DOHH2 (cell line): ENCODE data around the gene NEU3.

Experiments
- EZH2phosphoT487 ChIP-seq: fragments of 200-600 bp; sonication (generic); IDR thresholded peaks from 2 replicates; pipeline ENCODE4 v1.6.1; 2017; ENCODE audit warnings: borderline replicate concordance, mild to moderate bottlenecking, antibody characterized with exemption, low read length, moderate library complexity, mixed read lengths
- TF ChIP-seq, protein P1 (sequence below): fragments of 200-600 bp; sonication (generic); IDR thresholded peaks from one replicate; pipeline ENCODE4 v1.5.1; 2014; ENCODE audit warnings: antibody characterized with exemption, mild to moderate bottlenecking, low read depth, low read length; ENCODE audit not compliant: poor library complexity, severe bottlenecking

DNA sequence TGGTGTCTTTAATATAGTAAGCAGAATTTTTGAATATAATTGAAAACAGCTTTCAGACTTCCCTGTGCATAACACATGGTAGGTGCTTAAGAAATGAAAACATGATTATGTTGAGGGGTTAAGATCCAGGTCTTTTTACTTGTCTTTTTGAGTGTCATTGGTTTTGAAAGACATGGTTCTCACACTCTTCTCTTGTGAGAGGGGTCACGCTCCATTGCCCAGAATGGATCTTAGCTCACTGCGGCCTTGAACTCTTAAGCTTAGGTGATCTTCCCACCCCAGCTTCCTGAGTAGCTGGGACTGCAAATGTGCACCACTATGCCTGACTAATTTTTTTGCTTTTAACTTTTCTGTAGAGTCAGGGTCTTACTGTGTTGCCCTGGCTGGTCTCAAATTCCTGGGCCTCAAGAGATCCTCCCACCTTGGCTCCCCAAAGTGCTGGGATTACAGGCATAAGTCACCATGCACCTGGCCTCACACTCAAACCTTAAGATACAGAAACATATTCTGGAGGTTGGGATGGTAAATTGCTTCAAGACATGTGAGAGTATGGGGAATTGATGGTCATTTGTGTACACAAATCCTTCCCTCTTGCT is 38.3 kb upstream of the NEU3 start:
- TF ChIP-seq, protein P1, sequence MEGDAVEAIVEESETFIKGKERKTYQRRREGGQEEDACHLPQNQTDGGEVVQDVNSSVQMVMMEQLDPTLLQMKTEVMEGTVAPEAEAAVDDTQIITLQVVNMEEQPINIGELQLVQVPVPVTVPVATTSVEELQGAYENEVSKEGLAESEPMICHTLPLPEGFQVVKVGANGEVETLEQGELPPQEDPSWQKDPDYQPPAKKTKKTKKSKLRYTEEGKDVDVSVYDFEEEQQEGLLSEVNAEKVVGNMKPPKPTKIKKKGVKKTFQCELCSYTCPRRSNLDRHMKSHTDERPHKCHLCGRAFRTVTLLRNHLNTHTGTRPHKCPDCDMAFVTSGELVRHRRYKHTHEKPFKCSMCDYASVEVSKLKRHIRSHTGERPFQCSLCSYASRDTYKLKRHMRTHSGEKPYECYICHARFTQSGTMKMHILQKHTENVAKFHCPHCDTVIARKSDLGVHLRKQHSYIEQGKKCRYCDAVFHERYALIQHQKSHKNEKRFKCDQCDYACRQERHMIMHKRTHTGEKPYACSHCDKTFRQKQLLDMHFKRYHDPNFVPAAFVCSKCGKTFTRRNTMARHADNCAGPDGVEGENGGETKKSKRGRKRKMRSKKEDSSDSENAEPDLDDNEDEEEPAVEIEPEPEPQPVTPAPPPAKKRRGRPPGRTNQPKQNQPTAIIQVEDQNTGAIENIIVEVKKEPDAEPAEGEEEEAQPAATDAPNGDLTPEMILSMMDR = no peak
- TF ChIP-seq EZH2phosphoT487 = no peak
